A549 (cell line): ENCODE results near the gene CERS4. TPM values are rescaled to one million over a fixed set of nuclear protein-coding genes. Genes with fewer than 3 reads are reported as not detected.

ENCODE experiments used
- ATAC-seq, 2 experiments: fragments of 200-7000 bp in 1 of 2; fragments of >200 bp in 1 of 2; cut with Nextera tagmentation in 1 of 2; cut with Tn5 transposase in 1 of 2; 3 replicates each; pipeline versions ENCODE4 v1.8.0 to v1.9.1; 2018 to 2020; ENCODE audit warnings: mild to moderate bottlenecking in 1 of 2, moderate library complexity in 1 of 2
- CTCF ChIA-PET: fragments of 300-600 bp; sonication (Branson Sonifier 250); formaldehyde crosslinking; extraction: SDS; loops from one replicate; lab custom pipeline; 2021; ENCODE audit warnings: antibody characterized with exemption, inconsistent platforms; lab: Yijun Ruan, JAX
- POLR2A ChIA-PET: fragments of 350-600 bp; formaldehyde crosslinking; extraction: SDS; loops from one replicate; lab custom pipeline; 2021; ENCODE audit warnings: antibody characterized with exemption, inconsistent platforms; lab: Yijun Ruan, JAX
- DNase-seq, 2 experiments: peaks; one replicate each; pipeline versions ENCODE4 v3.0.0 to v3.0.0-alpha.2; 2011 to 2016; ENCODE audit warnings: low read depth in 1 of 2, low spot score in 1 of 2
- FAIRE-seq: peaks from 2 replicates; lab custom pipeline; 2011; peaks lifted over from hg19 to GRCh38; lab: Jason Lieb, UNC
- H3K27ac ChIP-seq, 2 experiments: fragments of >200 bp; sonication (Bioruptor Twin); formaldehyde crosslinking; 3 replicates each; pipeline ENCODE4 v1.5.1; 2016 to 2017
- H3K4me1 ChIP-seq: fragments of >200 bp; sonication (Bioruptor Twin); formaldehyde crosslinking; 3 replicates; pipeline ENCODE4 v1.6.1; 2016
- H3K4me2 ChIP-seq: fragments of >200 bp; sonication (Bioruptor Twin); formaldehyde crosslinking; 3 replicates; pipeline ENCODE4 v1.6.1; 2016
- H3K4me3 ChIP-seq: fragments of >200 bp; sonication (Bioruptor Twin); formaldehyde crosslinking; 3 replicates; pipeline ENCODE4 v1.5.1; 2016
- H3K9me3 ChIP-seq: fragments of >200 bp; sonication (Bioruptor Twin); formaldehyde crosslinking; 3 replicates; pipeline ENCODE4 v1.6.1; 2016
- CBX8 ChIP-seq: fragments of 200-600 bp; sonication (generic); IDR thresholded peaks from 2 replicates; pipeline ENCODE4 v1.6.1; 2016
- CEBPB ChIP-seq, 2 experiments: fragments of >200 bp in 1 of 2; sonication (Bioruptor Twin) in 1 of 2; formaldehyde crosslinking in 1 of 2; IDR thresholded peaks; 2 replicates each; pipeline ENCODE4 v1.6.1; 2012 to 2016
- CHD2 ChIP-seq: fragments of 150-350 bp; IDR thresholded peaks from 2 replicates; pipeline ENCODE4 v1.6.1; 2014; ENCODE audit warnings: low read length; ENCODE audit not compliant: partially characterized antibody
- CHD4 ChIP-seq: fragments of 200-600 bp; sonication (generic); IDR thresholded peaks from 2 replicates; pipeline ENCODE4 v1.6.1; 2016; ENCODE audit warnings: antibody characterized with exemption, mild to moderate bottlenecking, borderline replicate concordance
- EHMT2 ChIP-seq: fragments of 200-600 bp; sonication (generic); IDR thresholded peaks from 2 replicates; pipeline ENCODE4 v1.6.1; 2016; ENCODE audit warnings: antibody characterized with exemption, low read depth, mild to moderate bottlenecking, moderate library complexity
- EP300 ChIP-seq, 2 experiments: fragments of >200 bp; sonication (Bioruptor Twin); formaldehyde crosslinking; IDR thresholded peaks; 2 replicates in 1 of 2; 3 replicates in 1 of 2; pipeline ENCODE4 v1.6.1; 2016 to 2017
- ESRRA ChIP-seq: fragments of 150-350 bp; IDR thresholded peaks from 2 replicates; pipeline ENCODE4 v1.6.1; 2014; ENCODE audit warnings: mild to moderate bottlenecking, low read length, borderline replicate concordance
- FOSB ChIP-seq: fragments of 250-450 bp; sonication (Bioruptor Pico); IDR thresholded peaks from 2 replicates; pipeline ENCODE4 v1.5.0; 2020; ENCODE audit warnings: mild to moderate bottlenecking, moderate library complexity
- HEYL ChIP-seq: fragments of 250-450 bp; sonication (Bioruptor Pico); IDR thresholded peaks from 2 replicates; pipeline ENCODE4 v1.8.0; 2021; ENCODE audit warnings: mild to moderate bottlenecking, moderate library complexity
- HOXB13 ChIP-seq: fragments of 250-450 bp; sonication (Bioruptor Pico); IDR thresholded peaks from 2 replicates; pipeline ENCODE4 v1.5.0; 2020; ENCODE audit warnings: low read depth, mild to moderate bottlenecking, moderate library complexity
- KDM5A ChIP-seq: fragments of 200-600 bp; sonication (generic); IDR thresholded peaks from 2 replicates; pipeline ENCODE4 v1.6.1; 2016; ENCODE audit warnings: antibody characterized with exemption, mild to moderate bottlenecking
- NFE2L2 ChIP-seq: fragments of 150-350 bp; conservative IDR thresholded peaks from 2 replicates; pipeline ENCODE4 v1.6.1; 2014; ENCODE audit warnings: low read length
- POLR2AphosphoS2 ChIP-seq: conservative IDR thresholded peaks from 2 replicates; pipeline ENCODE4 v1.6.1; 2012; ENCODE audit warnings: low read length, improper control_type of control experiment, inconsistent platforms
- RAD21 ChIP-seq, 2 experiments: fragments of >200 bp in 1 of 2; sonication (Bioruptor Twin) in 1 of 2; formaldehyde crosslinking in 1 of 2; IDR thresholded peaks in 1 of 2; conservative IDR thresholded peaks in 1 of 2; 2 replicates in 1 of 2; 3 replicates in 1 of 2; pipeline ENCODE4 v1.6.1; 2012 to 2018; ENCODE audit warnings: inconsistent platforms in 1 of 2
- RARB ChIP-seq: fragments of 250-450 bp; sonication (Bioruptor Pico); IDR thresholded peaks from 2 replicates; pipeline ENCODE4 v1.8.0; 2021; ENCODE audit warnings: mild to moderate bottlenecking, moderate library complexity
- RCOR1 ChIP-seq: fragments of 150-350 bp; IDR thresholded peaks from 2 replicates; pipeline ENCODE4 v1.6.1; 2014; ENCODE audit warnings: antibody characterized with exemption, low read length, low read depth
- SMC3 ChIP-seq: fragments of >200 bp; sonication (Bioruptor Twin); formaldehyde crosslinking; IDR thresholded peaks from 3 replicates; pipeline ENCODE4 v1.6.1; 2018; ENCODE audit warnings: inconsistent platforms
- SREBF2 ChIP-seq: fragments of 450-650 bp; IDR thresholded peaks from 2 replicates; pipeline ENCODE4 v1.6.1; 2014; ENCODE audit warnings: mild to moderate bottlenecking, moderate library complexity
- ZSCAN20 ChIP-seq: fragments of 250-450 bp; sonication (Bioruptor Pico); IDR thresholded peaks from 2 replicates; pipeline ENCODE4 v1.8.0; 2022; ENCODE audit warnings: mild to moderate bottlenecking, moderate library complexity
- WGBS: methylation state at CpG from one replicate; pipeline ENCODE4 v1.1.6; 2017; ENCODE audit errors: missing lambda C conversion rate; 5-methylcytosine and 5-hydroxymethylcytosine counted together
- polyA plus RNA-seq, 4 experiments: library from polyadenylated mRNA; depleted of rRNA in 3 of 4; stranded (reverse); fragments of >200 nt; fragmentation: RNase III in 1 of 4; extraction: RNeasy Plus Mini Kit Qiagen cat#74134 plus additional on column Dnase treatment in 1 of 4; gene quantifications; 2 replicates in 3 of 4; 3 replicates in 1 of 4; pipeline ENCODE4 v1.2.3, GENCODE V29; 2011 to 2017
- TF ChIP-seq, protein P1 (sequence below): fragments of >200 bp; sonication (Bioruptor Twin); formaldehyde crosslinking; IDR thresholded peaks from 3 replicates; pipeline ENCODE4 v1.5.1; 2016
- TF ChIP-seq, protein P2 (sequence below): fragments of 200-600 bp; sonication (generic); IDR thresholded peaks from 2 replicates; pipeline ENCODE4 v1.6.1; 2016; ENCODE audit warnings: antibody characterized with exemption, mild to moderate bottlenecking, moderate library complexity
- TF ChIP-seq, protein P3 (sequence below): fragments of >200 bp; sonication (Bioruptor Twin); formaldehyde crosslinking; IDR thresholded peaks from 3 replicates; pipeline ENCODE4 v1.6.1; 2016

CERS4 gene
- polyA plus RNA-seq, 2 of the 4 experiments (the other 2 are of a cell fraction): 2.1 to 5.0 TPM

DNA sequence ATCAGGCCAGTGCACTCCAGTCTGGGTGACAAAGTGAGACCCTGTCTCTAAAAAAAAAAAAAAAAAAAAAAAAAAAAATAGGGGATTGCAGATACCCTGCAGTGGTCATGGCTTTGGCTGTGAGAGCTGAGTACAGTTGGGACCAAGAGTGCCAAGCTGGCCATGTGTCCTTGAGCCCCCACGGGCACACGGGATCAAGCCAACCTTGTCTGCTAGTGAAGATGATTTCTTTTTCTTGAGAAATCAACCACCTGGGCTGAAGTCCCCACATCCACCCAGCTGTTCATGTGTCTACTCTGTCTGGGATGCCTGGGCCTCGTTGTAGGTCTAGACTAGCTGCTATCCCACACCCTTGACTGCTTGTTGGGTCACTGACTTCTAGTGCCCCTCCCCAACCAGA, 34.0 kb downstream of the CERS4 start:
- no peaks in the 10 kb centered on the region for H3K4me1 ChIP-seq
- H3K27ac ChIP-seq: no peak overlapping the region
- TF ChIP-seq FOSB (CRISPR knock-in tag): no peak
- TF ChIP-seq, protein P1, sequence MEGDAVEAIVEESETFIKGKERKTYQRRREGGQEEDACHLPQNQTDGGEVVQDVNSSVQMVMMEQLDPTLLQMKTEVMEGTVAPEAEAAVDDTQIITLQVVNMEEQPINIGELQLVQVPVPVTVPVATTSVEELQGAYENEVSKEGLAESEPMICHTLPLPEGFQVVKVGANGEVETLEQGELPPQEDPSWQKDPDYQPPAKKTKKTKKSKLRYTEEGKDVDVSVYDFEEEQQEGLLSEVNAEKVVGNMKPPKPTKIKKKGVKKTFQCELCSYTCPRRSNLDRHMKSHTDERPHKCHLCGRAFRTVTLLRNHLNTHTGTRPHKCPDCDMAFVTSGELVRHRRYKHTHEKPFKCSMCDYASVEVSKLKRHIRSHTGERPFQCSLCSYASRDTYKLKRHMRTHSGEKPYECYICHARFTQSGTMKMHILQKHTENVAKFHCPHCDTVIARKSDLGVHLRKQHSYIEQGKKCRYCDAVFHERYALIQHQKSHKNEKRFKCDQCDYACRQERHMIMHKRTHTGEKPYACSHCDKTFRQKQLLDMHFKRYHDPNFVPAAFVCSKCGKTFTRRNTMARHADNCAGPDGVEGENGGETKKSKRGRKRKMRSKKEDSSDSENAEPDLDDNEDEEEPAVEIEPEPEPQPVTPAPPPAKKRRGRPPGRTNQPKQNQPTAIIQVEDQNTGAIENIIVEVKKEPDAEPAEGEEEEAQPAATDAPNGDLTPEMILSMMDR: no peak
- TF ChIP-seq RCOR1: no peak
- TF ChIP-seq NFE2L2: no peak
- no peak for TF ChIP-seq CHD2
- TF ChIP-seq POLR2AphosphoS2: no peak
- peaks cover 5% of the 10 kb centered on the region; the same call in 2 of the 3 replicates for H3K9me3 ChIP-seq
- CTCF ChIA-PET: interaction anchor here (0.6 to 1.8 kb wide), 8 partner anchors 9 to 289 kb away, joined by 3 to 9 read pairs (median 5); no protein-coding TSS in a partner anchor
- no peak for DNase-seq
- no peak overlapping the region for H3K4me2 ChIP-seq
- no peak overlapping the region for H3K4me3 ChIP-seq
- FAIRE-seq: no peak
- ATAC-seq: no peak
- 66% methylated on average over 3 of the region's 3 CpGs for WGBS
- POLR2A ChIA-PET: interaction anchor here (1.1 kb wide), 1 partner anchor 300 kb away, joined by 3 read pairs; the partner anchor contains the start of gene TIMM44

DNA sequence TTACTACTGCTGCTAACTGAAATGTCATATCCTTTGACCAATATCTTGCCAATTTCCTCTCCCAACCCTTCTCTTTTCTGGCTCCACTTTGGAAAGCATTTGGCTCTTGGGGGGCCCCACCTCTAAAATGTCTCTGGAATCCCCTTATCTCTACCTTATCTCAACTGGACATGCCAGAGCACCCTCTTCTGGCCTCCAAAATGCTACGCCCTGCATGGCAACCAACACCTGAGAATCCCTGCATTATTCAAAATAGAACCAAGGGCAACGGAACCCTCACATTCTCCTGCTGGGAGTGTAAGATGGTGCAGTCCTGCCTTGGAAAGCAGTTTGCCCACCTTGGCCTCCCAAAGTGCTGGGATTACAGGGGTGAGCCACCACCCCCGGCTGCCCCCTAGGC, 35.3 kb downstream of the CERS4 start:
- WGBS: 100% methylated on average over 1 of the region's 3 CpGs
- no peak for FAIRE-seq
- no peak overlapping the region for H3K27ac ChIP-seq
- POLR2A ChIA-PET: no interaction called here
- no peaks in the 10 kb centered on the region for H3K4me1 ChIP-seq
- TF ChIP-seq, protein P2, sequence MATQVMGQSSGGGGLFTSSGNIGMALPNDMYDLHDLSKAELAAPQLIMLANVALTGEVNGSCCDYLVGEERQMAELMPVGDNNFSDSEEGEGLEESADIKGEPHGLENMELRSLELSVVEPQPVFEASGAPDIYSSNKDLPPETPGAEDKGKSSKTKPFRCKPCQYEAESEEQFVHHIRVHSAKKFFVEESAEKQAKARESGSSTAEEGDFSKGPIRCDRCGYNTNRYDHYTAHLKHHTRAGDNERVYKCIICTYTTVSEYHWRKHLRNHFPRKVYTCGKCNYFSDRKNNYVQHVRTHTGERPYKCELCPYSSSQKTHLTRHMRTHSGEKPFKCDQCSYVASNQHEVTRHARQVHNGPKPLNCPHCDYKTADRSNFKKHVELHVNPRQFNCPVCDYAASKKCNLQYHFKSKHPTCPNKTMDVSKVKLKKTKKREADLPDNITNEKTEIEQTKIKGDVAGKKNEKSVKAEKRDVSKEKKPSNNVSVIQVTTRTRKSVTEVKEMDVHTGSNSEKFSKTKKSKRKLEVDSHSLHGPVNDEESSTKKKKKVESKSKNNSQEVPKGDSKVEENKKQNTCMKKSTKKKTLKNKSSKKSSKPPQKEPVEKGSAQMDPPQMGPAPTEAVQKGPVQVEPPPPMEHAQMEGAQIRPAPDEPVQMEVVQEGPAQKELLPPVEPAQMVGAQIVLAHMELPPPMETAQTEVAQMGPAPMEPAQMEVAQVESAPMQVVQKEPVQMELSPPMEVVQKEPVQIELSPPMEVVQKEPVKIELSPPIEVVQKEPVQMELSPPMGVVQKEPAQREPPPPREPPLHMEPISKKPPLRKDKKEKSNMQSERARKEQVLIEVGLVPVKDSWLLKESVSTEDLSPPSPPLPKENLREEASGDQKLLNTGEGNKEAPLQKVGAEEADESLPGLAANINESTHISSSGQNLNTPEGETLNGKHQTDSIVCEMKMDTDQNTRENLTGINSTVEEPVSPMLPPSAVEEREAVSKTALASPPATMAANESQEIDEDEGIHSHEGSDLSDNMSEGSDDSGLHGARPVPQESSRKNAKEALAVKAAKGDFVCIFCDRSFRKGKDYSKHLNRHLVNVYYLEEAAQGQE: no peak
- TF ChIP-seq SMC3 (0 out of 3 replicates have a peak, but pooled peaks have one; percentile 8), HEYL (CRISPR knock-in tag) (no peak), RAD21 (conservative IDR thresholded peaks at IDR 0.05 in 1 of 2, IDR thresholded peaks at IDR 0.05 in 1 of 2) (no peak), HOXB13 (no peak)
- H3K4me3 ChIP-seq: no peak overlapping the region
- no peak for DNase-seq
- CTCF ChIA-PET: interaction anchor here (0.6 to 1.8 kb wide), 3 partner anchors 8 to 681 kb away, joined by 3 to 9 read pairs (median 3); no protein-coding TSS in a partner anchor
- H3K4me2 ChIP-seq: no peak overlapping the region
- H3K9me3 ChIP-seq: peaks cover 5% of the 10 kb centered on the region; the same call in 2 of the 3 replicates
- no peak for ATAC-seq

DNA sequence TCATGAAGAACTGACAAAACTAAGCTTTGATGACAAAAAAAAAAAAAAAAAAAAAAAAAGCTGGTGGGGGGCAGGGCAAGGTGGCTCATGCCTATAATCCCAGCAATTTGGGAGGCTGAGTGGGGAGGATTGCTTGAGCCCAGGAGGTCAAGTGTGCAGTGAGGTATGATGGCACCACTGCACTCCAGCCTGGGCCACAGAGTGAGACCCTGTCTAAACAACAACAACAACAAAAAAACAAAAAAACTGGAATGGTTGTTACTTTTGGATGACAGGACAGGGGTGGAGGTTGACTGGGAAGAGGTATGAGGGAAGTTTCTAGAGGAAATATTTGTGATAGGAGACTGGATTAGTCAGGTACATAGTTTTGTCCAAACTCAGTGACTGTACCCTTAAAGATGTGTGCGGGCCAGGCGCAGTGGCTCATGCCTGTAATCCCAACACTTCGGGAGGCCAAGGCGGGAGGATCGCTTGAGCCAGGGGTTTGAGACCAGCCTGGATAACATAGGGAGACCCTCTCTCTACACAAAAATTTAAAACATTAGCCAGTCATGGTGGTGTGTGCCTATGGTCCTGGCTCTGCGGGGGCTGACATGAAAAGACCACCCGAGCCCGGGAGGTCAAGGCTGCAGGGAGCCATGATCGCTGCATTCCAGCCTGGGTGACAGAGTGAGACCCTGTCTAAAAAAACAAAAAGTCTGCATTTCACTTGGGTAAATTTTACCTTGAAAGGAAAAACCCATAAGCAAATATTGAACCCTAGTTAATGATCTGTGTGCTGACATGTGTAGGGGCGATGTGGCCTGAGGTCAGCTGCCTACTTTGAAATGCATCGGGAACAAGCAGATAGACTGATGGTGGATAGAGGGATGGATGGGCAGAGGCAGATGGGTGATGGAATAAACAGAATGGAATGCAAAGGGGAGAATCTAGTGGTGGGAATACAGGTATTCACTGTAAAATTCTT, 37.0 kb downstream of the CERS4 start:
- peaks cover 5% of the 10 kb centered on the region; the same call in 2 of the 3 replicates for H3K9me3 ChIP-seq
- FAIRE-seq (no peak), DNase-seq (no peak), ATAC-seq (no peak)
- H3K4me1 ChIP-seq: no peaks in the 10 kb centered on the region
- no peak overlapping the region for H3K4me3 ChIP-seq
- ChIA-PET POLR2A (interaction anchor here (0.5 to 0.6 kb wide), 2 partner anchors 293 to 303 kb away, joined by 3 to 4 read pairs; partner anchors contain the start of gene TIMM44), CTCF (no interaction called here)
- H3K27ac ChIP-seq: no peak overlapping the region
- 65% methylated on average over 11 of the region's 11 CpGs for WGBS
- TF ChIP-seq EHMT2 (no peak), SREBF2 (no peak), KDM5A (no peak), CEBPB (IDR thresholded peaks at IDR 0.05) (no peak), EP300 (IDR thresholded peaks at IDR 0.05) (no peak), ZSCAN20 (no peak), FOSB (CRISPR knock-in tag) (no peak), CHD4 (no peak), POLR2AphosphoS2 (no peak), RARB (CRISPR knock-in tag) (no peak), ESRRA (no peak), CBX8 (no peak)
- TF ChIP-seq, protein P1: no peak
- TF ChIP-seq, protein P3, sequence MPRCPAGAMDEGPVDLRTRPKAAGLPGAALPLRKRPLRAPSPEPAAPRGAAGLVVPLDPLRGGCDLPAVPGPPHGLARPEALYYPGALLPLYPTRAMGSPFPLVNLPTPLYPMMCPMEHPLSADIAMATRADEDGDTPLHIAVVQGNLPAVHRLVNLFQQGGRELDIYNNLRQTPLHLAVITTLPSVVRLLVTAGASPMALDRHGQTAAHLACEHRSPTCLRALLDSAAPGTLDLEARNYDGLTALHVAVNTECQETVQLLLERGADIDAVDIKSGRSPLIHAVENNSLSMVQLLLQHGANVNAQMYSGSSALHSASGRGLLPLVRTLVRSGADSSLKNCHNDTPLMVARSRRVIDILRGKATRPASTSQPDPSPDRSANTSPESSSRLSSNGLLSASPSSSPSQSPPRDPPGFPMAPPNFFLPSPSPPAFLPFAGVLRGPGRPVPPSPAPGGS: no peak
- no peak overlapping the region for H3K4me2 ChIP-seq
